RPMI7951 (cell line): ENCODE measurements around the gene VEGFA. TPM values are rescaled to one million over a fixed set of nuclear protein-coding genes. Genes with fewer than 3 reads are reported as not detected.

Experiments
- total RNA-seq: library from RNA; depleted of rRNA; stranded (reverse); fragments of >200 nt; shearing (Covaris generic); gene quantifications from 2 replicates; pipeline ENCODE4 v1.2.3, GENCODE V29; 2014; rRNA removed

Gene VEGFA
- total RNA-seq, 1 experiment from 2014 or later: 108 TPM

Other genes with a start within 250 kb of the VEGFA start
- gene XPO5, start 194.2 kb upstream of the VEGFA start, total RNA-seq: 40.2 and 48.1 TPM in 2 replicates
- gene POLH, start 194.0 kb upstream of the VEGFA start, total RNA-seq: 33.6 and 38.0 TPM in 2 replicates
- 39.5 and 42.4 TPM in 2 replicates for gene GTPBP2, start 140.9 kb upstream of the VEGFA start, total RNA-seq
- 71.7 and 86.2 TPM in 2 replicates for gene MAD2L1BP, start 134.4 kb upstream of the VEGFA start, total RNA-seq
- gene RSPH9, start 125.2 kb upstream of the VEGFA start, total RNA-seq: 1.1 and 1.3 TPM in 2 replicates
- 68.5 and 68.7 TPM in 2 replicates for gene MRPS18A, start 82.4 kb upstream of the VEGFA start, total RNA-seq